ENCODE data around the gene APOD. TPM values are rescaled to one million over a fixed set of nuclear protein-coding genes. Genes with fewer than 3 reads are reported as not detected.

Gene APOD
- total and polyA plus RNA-seq, 8 donors: 33.0 to 941 (median 188) TPM

DNA sequence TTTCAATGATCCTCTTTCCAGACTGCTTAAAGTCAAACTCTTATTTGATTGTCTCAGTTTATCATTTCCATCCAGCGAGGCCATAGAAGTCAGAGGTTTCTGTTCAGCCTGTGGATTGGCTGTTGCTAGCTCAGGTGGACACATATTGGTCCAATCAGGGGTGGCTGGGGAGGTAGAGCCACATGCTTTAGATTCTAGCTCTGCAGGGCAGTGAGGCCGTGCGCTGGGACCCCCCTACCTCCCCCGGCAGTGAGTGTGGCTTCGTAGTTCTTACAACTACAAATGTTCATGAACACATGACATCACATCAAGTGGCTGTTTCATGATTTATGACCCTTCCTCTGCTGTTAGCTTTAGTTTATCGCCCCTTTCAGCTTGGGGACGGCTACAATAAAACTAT, 18.0 kb downstream of the APOD start:
- no peak overlapping the region for H3K27ac ChIP-seq
- no peak overlapping the region for H3K4me3 ChIP-seq
- peaks cover 0 to 2% (median 0%) of the 10 kb centered on the region in 4 donors for H3K36me3 ChIP-seq
- no peaks in the 10 kb centered on the region for H3K9me3 ChIP-seq
- intact Hi-C loops (cut with DNase I; ENCODE audit: low total_unique reads): no loop called here
- peaks cover 0 to 24% (median 3%) of the 10 kb centered on the region in 3 donors for H3K27me3 ChIP-seq
- H3K4me1 ChIP-seq: no peaks in the 10 kb centered on the region
- no peak for DNase-seq
- 37 to 53% (median 49%) methylated on average over 7 of the region's 7 CpGs for WGBS, 5 donors
- TF ChIP-seq POLR2AphosphoS5 (IDR thresholded peaks at IDR 0.05): no peak
- TF ChIP-seq POLR2A (IDR thresholded peaks at IDR 0.05): no peak
- no peak for TF ChIP-seq EP300 (IDR thresholded peaks at IDR 0.05)
- TF ChIP-seq, protein P1, sequence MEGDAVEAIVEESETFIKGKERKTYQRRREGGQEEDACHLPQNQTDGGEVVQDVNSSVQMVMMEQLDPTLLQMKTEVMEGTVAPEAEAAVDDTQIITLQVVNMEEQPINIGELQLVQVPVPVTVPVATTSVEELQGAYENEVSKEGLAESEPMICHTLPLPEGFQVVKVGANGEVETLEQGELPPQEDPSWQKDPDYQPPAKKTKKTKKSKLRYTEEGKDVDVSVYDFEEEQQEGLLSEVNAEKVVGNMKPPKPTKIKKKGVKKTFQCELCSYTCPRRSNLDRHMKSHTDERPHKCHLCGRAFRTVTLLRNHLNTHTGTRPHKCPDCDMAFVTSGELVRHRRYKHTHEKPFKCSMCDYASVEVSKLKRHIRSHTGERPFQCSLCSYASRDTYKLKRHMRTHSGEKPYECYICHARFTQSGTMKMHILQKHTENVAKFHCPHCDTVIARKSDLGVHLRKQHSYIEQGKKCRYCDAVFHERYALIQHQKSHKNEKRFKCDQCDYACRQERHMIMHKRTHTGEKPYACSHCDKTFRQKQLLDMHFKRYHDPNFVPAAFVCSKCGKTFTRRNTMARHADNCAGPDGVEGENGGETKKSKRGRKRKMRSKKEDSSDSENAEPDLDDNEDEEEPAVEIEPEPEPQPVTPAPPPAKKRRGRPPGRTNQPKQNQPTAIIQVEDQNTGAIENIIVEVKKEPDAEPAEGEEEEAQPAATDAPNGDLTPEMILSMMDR (IDR thresholded peaks at IDR 0.05): no peak

GRCh38 chr3:195563317-195563716, 20.4 kb downstream of the APOD start:
- WGBS, 5 donors: 76 to 91% (median 85%) methylated on average over 4 of the region's 4 CpGs

DNA sequence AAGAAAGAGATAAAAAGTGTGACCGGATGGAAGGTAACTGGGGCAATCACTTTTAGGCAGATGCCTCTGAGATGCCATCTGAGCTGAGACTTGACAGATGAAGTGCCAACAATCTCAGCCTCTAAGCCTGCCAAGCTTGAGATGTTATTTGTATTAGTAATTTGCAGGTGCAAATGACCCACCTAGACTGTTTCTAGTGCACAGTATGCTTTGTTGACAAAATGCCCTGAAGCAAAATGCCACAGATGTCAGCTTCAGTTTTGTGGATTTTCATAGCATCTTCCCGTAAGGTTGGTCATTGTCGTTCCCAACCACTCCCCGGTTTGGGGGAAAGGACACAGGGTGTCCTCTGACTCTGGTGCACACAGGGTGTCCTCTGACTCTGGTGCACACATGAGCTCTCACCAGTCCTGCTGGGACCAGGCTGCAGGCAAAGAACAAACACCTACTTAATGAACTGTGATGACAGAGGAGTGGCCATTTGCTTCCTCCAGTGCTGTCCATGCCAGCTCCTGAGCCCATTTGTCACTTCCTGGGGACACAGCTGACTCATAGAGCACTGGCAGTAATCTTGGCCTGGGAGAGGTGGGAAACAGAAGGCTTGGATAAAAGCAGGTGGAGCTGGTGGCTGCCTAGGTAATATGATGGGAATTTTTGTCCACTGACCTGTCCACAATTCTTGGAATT, 23.9 kb downstream of the APOD start:
- no peaks in the 10 kb centered on the region for H3K27me3 ChIP-seq
- WGBS, 5 donors: 80 to 97% (median 88%) methylated on average over 4 of the region's 4 CpGs
- peak in 1 of 2 donors; percentile 38 for DNase-seq
- H3K4me1 ChIP-seq: no peaks in the 10 kb centered on the region
- no peaks in the 10 kb centered on the region for H3K36me3 ChIP-seq
- H3K4me3 ChIP-seq: no peak overlapping the region
- no peak overlapping the region for H3K27ac ChIP-seq
- TF ChIP-seq, protein P1 (IDR thresholded peaks at IDR 0.05): no peak
- TF ChIP-seq POLR2AphosphoS5 (IDR thresholded peaks at IDR 0.05): no peak
- intact Hi-C loops (cut with DNase I; ENCODE audit: low total_unique reads): no loop called here
- H3K9me3 ChIP-seq: no peaks in the 10 kb centered on the region

More at GRCh38 chr3:195563317-195563716, 20.4 kb downstream of the APOD start:
- H3K27me3 ChIP-seq: peaks cover 0 to 21% (median 3%) of the 10 kb centered on the region in 3 donors
- no peaks in the 10 kb centered on the region for H3K9me3 ChIP-seq
- no peaks in the 10 kb centered on the region for H3K36me3 ChIP-seq
- TF ChIP-seq, protein P1 (IDR thresholded peaks at IDR 0.05): no peak
- TF ChIP-seq POLR2AphosphoS5 (IDR thresholded peaks at IDR 0.05) (no peak), POLR2A (IDR thresholded peaks at IDR 0.05) (no peak), EP300 (IDR thresholded peaks at IDR 0.05) (no peak)
- H3K27ac ChIP-seq: no peak overlapping the region
- intact Hi-C loops (cut with DNase I; ENCODE audit: low total_unique reads): no loop called here
- no peak for DNase-seq
- no peak overlapping the region for H3K4me3 ChIP-seq
- H3K4me1 ChIP-seq: no peaks in the 10 kb centered on the region

- Histone ChIP-seq H3K4me1 (no peaks in the 10 kb centered on the region), H3K36me3 (no peaks in the 10 kb centered on the region), H3K27me3 (no peaks in the 10 kb centered on the region), H3K27ac (no peak overlapping the region), H3K4me3 (no peak overlapping the region), H3K9me3 (no peaks in the 10 kb centered on the region)
- intact Hi-C loops (cut with DNase I; ENCODE audit: low total_unique reads): no loop called here
- WGBS, 5 donors: 47 to 59% (median 52%) methylated on average over 3 of the region's 3 CpGs
- peak in 1 of 2 donors; percentile 83 for DNase-seq
- TF ChIP-seq POLR2A (IDR thresholded peaks at IDR 0.05) (no peak), POLR2AphosphoS5 (IDR thresholded peaks at IDR 0.05) (no peak)
- TF ChIP-seq, protein P1 (IDR thresholded peaks at IDR 0.05): peak in 1 of 7 experiments; percentile 7
Observed at GRCh38 chr3:195558602-195559001, 25.1 kb downstream of the APOD start.
